Activated naive CD4-positive, alpha-beta T cell treated with anti-CD3 and anti-CD28 coated beads, Interleukin-2, amount 50 U/mL, for 16 hours (primary cell): ENCODE results near the gene DLK1.

Experiments used
- DNase-seq: peaks from one replicate; pipeline ENCODE4 v3.0.0-alpha.2; 2020

The DLK1 gene

DNA sequence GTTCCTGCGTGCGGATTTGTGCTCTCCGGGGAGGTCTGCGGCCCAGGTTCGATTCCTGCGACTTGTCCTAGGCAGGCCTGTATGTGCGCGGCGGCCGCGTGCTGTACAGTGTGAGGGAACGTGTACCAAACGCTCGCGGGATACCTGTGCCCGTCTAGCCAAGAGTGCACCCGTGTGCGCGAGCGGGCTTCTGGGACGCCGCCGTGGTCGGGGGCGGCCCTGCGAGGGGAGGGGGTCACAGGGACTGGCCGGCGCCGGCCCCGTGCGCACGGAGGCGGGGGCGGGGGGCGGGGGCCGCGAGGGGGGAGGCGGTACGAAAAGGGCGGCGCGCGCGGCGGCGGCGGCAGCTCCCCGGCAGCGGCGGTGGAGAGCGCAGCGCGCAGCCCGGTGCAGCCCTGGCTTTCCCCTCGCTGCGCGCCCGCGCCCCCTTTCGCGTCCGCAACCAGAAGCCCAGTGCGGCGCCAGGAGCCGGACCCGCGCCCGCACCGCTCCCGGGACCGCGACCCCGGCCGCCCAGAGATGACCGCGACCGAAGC, at the start of gene DLK1:
Gene DLK1, plus strand, starts transcription at position 343 of the 536 bp plus-strand sequence. Its CDS starts 177 bp downstream, at position 520.
- DNase-seq = no peak

DNA sequence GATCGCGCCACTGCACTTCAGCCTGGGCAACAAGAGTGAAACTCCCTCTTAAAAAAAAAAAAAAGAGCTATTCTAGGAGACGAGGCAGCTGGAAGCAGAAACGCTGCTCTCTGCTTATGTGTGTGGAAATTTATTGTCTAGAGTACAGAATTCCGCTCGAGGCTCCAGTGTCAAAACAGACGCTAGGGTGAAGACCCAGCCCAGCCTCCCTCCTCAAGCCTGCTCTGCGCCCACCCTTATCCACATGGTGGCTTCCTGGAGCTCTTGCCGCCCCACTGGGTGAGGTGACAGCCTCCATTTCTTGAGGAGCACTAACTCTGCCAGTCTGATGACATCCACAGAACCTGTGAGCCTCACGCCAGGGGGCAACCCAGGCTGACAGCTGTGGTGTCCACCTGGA, 49.5 kb upstream of the DLK1 start:
- DNase-seq = no peak

DNA sequence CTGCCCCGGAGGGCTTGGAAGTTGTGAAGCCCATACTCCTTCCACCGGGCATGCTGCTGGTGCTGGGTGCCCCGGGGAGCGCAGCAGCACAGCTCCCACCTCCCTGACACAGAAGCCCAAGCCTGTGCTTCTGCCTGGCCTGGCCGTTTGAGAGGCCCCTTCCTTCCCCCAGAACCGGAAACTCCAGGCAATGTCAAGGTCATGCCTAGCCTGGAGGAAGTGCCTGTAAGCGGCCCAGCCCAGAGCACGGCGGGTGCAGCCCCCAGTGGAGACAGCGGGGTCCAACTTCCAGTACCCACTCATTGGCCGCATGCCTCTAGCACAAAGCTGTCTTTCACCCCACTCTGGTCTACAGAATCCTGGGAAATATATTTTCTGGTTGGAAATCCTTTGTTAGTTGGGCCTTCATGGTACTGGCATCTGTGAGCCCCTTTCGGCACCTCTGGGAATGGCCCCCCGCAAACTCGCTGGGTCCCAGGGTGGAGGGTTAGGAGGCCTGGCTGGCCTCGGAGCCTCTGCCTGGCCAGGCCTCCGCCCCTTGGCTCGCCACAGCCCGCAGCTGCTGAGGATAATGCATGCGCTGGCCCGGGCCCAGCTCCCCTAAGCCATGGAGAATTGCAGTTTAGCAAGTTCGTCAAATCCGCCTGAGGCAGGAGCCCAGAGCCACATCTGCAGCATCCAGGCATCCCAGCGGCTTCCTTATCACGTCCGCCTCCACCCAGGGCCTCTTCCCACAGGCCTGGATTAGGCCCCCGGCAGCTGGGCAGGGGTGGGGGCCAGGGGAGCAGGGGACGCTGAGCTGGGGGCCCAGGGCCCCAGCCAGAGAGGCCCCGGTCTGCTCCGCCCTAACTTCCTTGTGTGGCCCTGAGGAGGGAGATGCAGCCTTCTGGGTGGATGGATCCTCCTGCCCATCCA, 48.9 kb upstream of the DLK1 start:
- no peak for DNase-seq

DNA sequence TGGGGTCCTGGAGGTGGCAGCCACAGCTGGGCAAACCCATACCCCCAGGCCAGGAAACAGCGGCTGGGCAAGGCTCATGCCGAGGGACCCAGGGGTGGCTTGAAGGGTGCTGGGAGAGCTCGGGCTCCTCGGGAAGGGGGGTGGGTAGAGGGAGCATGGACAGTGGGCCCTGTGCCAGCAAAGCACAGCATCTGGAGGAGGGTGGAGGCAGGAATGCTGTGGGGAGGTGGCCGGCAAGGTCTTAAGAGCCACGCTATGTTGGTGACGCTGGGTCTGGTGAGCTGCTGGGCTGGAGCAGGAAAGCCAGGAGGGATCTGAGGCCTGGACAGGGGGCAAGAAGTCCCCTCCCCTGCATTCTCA, 48.2 kb upstream of the DLK1 start:
- DNase-seq = no peak

DNA sequence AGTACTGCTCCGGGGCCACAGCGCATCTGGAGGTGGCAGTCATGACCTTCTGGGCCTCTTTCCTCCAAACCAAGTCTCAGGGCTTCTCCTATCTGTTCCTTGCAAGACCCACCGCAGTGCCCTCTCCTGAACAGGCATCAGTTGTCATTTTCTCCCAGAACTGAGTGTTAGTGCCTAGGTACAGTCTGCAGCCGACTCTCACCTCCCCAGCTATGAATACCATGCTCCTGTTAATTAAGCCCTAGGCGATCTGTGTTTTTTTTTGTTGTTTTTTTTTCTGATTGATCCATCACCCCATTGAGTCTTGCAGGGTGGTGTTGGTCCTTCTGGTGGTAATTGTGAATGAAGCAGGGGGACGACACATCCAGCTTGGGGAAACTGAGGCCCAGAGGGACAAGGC, 47.5 kb upstream of the DLK1 start:
- no peak for DNase-seq

DNA sequence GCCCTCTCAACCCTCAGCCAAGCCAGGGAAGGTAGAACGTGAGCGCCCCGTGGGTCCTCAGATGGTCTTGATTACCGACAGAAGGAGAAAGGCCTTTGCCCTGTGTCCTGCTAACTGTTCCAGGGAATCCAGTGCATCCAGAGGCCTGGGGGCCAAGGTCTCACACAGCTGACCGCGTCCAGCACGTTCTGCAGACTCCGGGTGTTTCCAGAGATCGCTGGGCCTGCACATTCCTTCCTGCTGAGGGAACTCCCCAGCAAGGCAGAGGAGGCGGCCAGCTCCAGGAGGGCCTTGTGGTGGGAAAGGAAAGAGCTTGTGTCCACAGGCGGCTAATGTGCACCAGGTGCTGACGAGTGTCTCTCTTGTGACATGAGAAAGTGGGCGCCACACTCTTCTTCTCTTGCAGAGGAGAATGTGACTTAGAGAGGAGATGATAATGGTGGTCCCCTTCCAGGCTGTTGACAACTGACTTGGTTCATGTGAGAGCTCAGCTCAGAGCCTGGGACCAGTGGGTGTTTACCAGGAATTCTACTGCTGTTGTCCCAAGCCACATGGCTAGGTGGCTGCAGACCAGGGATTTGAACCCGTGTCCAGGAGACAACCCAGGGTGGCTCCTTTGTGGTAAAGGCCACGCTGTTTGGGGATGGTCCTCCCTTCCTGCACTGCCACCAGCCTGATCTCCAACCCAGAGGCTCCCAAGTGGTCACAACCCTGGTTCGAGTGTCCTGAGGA, 46.8 kb upstream of the DLK1 start:
- no peak for DNase-seq

DNA sequence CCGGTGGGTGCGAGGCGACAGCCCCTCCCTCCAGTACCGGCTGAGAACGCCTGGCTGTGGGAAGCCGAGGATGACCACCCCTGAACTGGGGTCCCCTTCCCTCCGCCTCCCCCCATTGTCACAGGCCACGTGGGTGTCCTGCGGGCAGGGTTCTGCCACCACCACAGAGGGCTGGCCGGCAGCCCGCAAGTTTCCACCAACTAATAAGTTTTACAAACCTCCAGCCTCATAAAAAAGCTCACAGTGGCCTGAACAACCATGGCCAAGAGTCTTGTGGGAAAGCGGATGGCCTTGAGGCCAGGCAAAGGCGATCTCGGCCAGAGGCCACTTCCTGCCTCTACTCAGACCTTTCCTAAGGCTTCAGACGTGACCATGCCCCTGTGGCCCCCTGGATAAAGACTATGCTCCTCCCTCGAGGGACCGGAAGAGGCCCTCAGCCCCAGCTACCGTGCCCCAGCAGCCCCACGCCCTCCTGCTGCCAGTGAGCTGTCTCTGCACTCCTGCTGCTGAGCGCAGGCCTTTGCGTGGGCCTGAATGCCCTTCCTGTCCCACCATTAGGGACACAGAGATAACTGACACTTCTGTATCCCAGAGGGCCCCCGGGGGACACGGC, 46.1 kb upstream of the DLK1 start:
- no peak for DNase-seq

DNA sequence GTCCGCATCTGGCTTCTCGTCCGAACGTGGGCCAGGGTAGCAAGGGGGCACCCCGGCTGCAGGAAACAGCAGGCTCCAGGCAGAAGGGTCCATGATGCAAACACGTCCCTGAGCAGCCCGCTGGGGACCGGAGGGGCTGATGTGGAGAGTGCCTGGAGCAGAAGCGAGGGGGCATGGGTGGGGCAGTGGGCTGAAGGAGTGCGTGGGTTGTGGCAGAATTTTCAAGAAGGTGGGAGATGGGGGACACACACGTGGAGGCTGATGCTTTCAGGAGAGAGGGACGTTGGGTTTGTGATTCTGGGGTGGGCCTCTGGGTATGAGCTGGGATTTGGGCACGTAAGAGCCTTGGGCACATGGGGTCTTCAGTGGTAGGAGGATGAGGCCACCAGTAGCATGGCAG, 45.6 kb upstream of the DLK1 start:
- DNase-seq = no peak

DNA sequence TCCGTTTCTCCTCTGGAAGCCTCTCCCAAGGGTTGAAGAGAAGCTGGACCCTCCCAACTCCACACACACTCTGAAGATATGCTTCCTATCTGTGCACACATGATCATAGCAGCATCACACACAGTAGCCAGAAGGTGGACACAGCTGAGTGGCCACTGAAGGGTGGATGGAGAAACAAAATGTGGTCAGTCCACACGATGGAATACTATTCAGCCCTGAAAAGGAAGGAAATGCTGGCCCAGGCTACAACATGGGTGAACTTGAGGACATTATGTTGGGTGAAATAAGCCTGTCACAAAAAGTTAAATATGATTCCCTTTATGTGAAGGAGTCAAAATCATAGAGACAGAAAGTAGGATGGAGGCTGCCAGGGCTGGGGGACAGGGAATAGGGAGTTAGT, 43.9 kb upstream of the DLK1 start:
- DNase-seq = no peak

DNA sequence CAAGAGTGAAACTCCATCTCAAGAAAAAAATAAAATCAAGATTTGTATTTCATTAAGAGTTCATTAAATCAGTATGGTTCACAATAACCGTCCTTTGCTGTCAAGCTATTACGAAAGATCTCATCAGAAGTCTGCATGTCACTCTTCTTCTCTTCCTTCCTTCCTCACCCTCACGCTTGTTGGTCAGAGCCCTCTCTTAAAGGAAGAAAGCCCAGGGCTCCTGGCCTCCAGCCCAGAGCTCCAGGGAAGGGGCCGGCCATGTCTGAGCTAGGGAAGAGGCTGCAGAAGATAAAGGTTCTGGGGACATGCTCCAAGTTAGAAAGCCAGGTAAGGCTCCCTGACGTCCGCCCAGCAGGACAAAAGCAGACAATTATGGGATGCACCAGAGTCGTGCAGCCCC, 43.1 kb upstream of the DLK1 start:
- no peak for DNase-seq

DNA sequence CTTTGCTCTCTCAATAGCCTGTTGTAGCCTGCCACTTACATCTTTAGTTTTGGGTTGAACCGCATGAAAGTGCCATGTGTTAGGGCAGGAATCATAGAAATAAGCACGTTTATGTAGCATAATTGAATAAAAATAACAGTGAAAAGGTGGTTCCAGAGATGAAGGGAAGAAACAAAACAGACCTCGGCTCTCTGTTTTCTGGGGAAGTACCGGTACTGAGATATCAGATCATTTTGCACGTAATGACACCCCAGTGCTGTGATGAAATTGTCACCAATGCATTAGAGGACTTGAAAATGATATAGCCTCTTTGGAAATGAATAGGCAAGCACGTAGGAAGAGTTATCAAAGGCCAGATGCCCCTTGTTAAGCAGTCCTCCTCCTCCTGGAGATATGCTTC, 42.5 kb upstream of the DLK1 start:
- DNase-seq = no peak

DNA sequence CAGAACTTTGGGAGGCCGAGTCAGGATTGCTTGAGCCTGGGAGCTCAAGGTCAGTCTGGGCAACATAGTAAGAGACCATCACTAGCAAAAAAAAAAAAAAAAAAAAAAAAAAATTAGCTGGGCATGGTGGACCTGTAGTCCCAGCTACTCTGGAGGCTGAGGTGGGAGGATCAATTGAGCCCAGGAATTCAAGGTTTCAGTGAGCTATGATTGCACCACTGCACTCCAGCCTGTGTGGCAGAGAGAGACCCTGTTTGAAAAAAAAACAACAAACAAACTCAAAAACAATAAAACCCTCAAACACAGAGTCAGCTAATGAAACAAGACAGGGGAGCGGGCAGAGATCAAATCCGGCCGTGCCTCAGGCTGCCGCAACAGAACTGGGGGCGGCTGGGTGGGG, 41.7 kb upstream of the DLK1 start:
- no peak for DNase-seq

DNA sequence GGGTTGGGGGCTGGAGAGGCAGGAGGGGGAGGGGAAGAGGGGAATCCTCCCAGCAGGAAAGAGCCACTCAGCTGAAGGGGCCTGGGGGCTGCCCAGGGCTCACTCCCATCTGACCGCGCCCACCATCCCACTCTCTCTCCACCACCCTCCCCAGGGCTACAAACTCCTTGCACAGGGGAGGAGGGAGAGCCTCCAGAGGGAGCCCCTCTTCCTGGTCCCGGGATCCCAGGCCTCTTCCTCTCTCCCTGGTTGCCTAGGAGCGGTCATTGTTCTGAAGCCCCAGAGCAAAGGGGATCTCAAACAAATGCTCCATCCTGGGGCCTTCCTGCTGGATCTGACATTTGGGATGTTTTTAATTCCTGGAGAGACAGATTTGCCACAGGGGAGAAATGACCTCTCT, 39.8 kb upstream of the DLK1 start:
- DNase-seq = no peak

DNA sequence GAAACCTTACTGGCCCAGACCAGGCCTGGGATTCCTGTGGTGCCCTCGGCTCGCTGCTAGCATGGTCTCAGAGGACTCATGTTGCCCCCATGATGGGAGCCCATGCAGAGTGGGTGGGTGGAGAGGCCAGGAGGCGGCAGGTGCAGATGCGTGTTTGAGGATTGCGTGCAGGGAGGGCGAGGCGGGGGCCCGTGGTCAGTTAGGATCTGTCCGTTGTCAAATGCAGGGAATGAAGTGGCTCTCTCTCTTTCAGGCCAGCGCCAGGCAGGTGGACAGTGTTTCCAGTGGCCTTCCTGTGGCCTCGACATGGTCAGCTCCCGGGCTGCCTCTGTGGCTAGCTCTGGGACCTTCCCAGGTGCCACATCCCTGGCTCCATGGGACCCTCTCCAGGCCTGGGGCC, 39.3 kb upstream of the DLK1 start:
- DNase-seq = no peak

DNA sequence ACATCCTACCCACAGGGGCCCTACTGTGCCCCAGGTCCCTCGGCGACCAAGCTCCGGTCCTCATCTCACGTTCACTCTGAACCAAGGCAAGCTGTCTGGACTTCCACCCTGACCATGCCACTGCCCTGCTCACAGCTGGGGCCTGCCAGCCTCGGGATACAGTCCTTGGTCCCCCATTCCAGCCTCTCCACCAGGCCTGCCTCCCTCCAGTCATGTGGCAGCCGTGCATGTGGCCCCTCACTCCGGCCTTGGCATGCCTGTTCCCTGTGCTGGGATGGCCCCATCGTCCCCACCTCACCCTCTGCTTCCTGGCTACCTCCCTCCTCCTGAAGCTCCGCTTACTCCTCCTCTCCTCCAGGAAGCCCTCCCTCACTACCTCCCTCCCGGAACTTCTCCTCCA, 38.6 kb upstream of the DLK1 start:
- DNase-seq = no peak

DNA sequence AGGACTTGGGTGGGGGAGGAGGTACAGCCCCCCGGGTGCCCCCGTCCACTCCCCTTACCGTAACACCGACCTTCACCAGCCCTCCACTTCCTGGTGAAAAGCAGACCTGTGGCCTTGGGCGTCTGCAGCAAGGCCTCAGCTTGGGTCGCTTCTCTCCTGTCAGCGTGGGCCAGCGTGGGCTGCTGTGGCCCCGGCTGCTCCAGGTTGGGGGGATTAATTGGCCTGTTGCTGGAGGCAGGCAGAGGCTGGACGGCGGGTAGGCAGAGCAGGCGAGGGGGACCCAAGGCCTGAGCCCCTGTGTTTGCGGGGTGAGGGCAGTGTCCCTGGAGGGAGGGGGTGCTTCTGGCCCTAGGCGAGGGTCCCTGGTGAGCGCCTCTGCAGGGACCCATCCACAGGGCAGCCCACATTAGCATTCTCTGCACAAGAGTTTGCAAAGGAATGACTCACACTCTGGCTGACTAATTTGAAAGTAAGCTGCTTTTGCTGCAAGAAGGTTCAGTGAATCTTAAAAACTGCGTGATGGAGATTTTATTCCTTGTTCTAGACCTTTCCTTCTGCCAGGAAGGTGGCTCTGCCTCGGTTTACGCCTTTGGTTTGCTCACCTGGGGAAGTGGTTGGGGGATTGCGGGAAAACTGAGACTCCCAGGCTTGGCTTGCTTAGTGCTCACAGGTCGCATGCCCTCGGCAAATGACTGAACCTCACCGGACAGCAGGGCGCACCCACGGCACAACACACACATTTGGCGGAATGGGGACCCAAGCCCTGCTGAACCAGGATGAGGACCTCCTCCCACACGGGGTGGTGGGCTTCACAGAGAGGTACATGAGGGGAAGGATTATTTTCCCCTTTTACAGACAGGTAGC, 37.9 kb upstream of the DLK1 start:
- DNase-seq = no peak

DNA sequence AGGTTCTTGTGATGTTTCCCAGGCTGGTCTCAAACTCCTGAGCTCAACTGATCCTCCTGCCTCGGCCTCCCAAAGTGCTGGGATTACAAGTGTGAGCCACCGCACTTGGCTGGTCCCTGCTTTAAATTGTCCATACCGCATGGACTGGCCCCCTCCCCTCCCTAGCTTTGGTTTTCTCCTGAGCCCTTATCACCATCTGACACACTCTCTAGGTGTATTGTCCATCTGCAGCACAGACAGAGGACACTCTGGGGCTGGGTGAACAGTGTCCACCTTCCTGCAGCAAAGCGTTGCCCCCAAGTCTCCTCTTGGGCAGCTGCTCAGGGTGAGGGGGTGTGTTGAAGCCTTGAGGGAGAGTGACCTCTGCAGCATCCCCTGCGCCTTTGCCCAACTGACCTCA, 36.0 kb upstream of the DLK1 start:
- DNase-seq = no peak

DNA sequence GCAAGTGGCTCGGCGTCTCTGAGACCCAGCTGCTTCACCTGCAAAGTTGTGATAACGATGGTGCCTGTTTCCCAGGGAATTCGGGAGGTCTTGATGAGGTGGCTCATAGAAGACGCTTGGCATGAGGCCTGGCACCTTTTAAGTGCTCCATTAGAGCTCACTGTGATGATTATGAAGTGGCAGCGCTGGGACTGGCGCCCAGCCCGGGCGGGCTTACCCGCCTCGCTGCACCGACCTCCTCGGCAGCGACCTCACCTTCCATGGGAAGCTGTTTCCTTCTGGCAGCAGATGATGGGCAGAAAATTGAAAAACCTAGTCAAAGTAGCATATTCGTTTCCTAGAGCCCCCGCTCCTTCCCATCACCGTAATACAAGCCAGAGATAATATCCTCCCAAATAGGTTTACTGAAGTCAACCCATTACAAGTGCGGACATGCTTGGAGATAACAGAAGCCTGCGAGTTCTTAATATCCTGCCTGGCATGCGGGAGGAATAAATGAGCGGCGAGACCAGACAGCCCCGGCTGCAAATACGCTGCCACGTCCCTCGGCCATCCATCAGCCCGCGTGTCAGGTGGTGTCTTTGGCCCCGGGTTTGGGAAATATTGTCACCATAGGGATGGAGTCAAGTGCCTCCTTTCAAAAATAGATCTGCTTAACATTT, 35.2 kb upstream of the DLK1 start:
- DNase-seq = no peak

DNA sequence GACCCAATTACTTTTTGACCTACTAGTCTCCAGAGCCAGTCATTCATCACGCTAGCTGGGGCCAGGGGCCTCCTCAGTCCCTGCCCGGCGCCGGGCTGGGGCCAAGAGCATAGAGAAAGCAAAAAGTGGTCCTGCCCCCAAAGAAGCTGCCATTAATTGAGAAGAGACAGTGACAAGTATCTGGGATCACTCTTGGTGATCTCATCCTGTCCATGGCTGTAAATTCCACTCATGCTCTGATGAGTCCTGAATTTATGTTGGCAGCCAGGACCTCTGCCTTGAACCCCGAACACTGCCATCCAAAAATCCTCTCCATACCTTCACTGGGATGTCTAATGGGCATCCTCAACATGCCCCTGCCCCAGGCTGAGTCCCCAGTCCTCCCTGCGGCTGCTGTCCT, 34.4 kb upstream of the DLK1 start:
- no peak for DNase-seq

DNA sequence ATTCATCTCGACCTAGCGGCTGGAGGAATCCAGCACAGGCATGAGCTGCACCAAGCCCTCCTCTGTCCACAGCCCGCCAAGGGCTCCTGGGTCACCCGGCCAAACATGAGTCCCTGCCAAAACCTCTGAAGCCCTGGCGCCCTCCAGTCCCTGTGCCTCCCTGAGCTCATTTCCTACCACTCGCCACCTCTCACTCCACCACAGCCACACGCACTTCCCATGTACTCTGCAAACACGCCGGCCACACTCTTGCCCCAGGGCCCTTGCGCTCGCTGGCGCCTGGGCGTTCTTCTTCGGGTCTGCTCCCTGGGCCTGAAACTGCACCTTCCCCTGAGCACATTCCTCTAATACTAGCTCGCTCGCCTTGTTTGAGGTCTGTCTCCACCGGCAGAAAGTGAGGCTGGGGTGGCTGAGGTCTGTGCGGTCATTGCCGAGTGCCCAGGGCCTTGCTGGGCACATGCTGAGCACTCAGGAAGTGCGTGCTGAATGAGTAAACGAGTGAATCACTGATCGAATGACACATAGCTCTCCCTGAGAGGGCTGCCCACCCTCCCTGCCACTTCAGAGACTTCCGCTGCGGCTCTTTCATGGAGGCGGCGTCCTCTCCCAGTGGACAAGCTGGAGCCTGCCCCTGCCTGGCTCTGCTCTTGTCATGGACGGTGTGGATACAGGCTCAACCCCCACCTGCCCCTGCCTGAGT, 33.7 kb upstream of the DLK1 start:
- no peak for DNase-seq

DNA sequence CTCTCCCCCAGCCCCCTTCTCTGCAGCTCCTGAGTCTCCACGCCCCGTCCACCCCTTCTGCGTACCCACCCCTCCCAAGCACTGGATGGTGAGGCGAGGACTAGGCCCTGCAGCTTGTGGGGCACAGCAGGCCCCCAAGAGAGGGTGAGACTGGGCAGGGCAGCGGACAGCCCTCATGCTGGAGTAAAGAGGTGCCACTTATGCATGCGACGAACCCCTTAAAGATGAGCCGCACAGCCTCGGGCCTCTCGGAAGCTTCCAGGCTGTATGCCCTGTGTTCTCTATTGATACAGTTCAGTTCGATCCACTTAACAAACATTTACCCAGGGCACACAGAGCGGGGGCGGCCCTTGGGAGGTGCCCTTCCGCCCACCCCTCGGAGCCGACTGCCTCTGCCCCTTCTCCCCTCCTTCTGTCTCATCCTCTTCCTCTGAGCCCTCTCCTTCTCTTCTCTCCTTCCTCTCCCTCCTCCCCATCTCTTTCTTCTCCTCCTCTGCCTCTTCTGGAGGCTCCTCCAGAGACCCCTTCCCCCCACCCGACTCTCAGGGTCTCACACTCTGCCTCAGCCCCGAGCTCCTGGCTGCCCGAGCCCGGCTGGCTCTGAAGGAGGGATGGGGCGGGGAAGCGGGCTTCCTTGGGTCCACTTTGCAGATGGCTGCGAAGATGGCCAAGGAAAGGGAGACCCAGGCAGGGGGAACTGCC, 32.7 kb upstream of the DLK1 start:
- no peak for DNase-seq
